ENCODE results near the gene CMTM2. TPM values are rescaled to one million over a fixed set of nuclear protein-coding genes. Genes with fewer than 3 reads are reported as not detected.

Gene CMTM2
- total and polyA plus RNA-seq, 2 donors (not counting 1 experiment from before 2014, with no cell fraction given) = not detected

GRCh38 chr16:66601471-66601870 lies 22.2 kb downstream of the CMTM2 start:
- Histone ChIP-seq H3K36me3 (replicated peaks in 1 of 2; ENCODE audit: control extremely low read depth in 1 of 2, control insufficient read depth in 1 of 2, extremely low read depth in 1 of 2, insufficient read depth in 2 of 2, low read length in 1 of 2) (no peaks in the 10 kb centered on the region), H3K9me3 (ENCODE audit: control extremely low read depth in 1 of 3, control insufficient read depth in 2 of 3, insufficient read depth in 1 of 3, low read length in 2 of 3) (peaks cover 2 to 20% (median 15%) of the 10 kb centered on the region in 3 donors), H3K9ac (ENCODE audit: low read length) (no peak overlapping the region), H3K27ac (ENCODE audit: low read length in 2 of 2) (no peak overlapping the region), H3K4me2 (replicated peaks; ENCODE audit: low read depth, low read length, poor library complexity, severe bottlenecking) (no peak overlapping the region), H3K79me2 (ENCODE audit: control insufficient read depth, insufficient read depth, low read length) (no peaks in the 10 kb centered on the region), H2AFZ (ENCODE audit: insufficient read depth, low read depth, low read length, poor library complexity, severe bottlenecking) (no peak overlapping the region), H4K20me1 (ENCODE audit: control insufficient read depth, insufficient read depth, low read length, poor library complexity, severe bottlenecking) (peaks cover 7% of the 10 kb centered on the region), H3K4me3 (ENCODE audit: control extremely low read depth in 1 of 5, extremely low read depth in 1 of 5, insufficient read depth in 1 of 5, low read depth in 2 of 5, low read length in 4 of 5) (no peak overlapping the region), H3K27me3 (replicated peaks in 1 of 4; ENCODE audit: control extremely low read depth in 1 of 4, control insufficient read depth in 3 of 4, insufficient read depth in 4 of 4, low read length in 3 of 4) (peaks cover 0 to 34% (median 16%) of the 10 kb centered on the region in 4 experiments), H3K4me1 (ENCODE audit: control insufficient read depth in 2 of 2, insufficient read depth in 2 of 2, low read length in 2 of 2) (peaks cover 17 to 24% of the 10 kb centered on the region in 2 donors)
- peaks cover 6% of the 10 kb centered on the region for H3K9me3 Mint-ChIP-seq (ENCODE audit: insufficient read depth)
- ChIA-PET CTCF (interaction anchor here (1.0 kb wide), 1 partner anchor 11 kb away, joined by 3 read pairs; no protein-coding TSS in a partner anchor), POLR2A (interaction anchor here (0.7 kb wide), 1 partner anchor 41 kb away, joined by 3 read pairs; no protein-coding TSS in a partner anchor)
- H3K4me1 Mint-ChIP-seq = peaks cover 26% of the 10 kb centered on the region
- H3K4me3 Mint-ChIP-seq = no peak overlapping the region
- ATAC-seq (ENCODE audit: low read depth) (no peak), DNase-seq (no peak)
- WGBS (ENCODE audit: insufficient coverage) = 69% methylated on average over 5 of the region's 5 CpGs
- no peak overlapping the region for H3K27ac Mint-ChIP-seq
- TF ChIP-seq EZH2 (IDR thresholded peaks at IDR 0.05; ENCODE audit: borderline replicate concordance, insufficient read depth, low read depth, low read length, poor library complexity, severe bottlenecking) (no peak), CTCF (IDR thresholded peaks at IDR 0.05) (no peak)
- intact Hi-C loops (cut with micrococcal nuclease) = no loop called here
- peaks cover 40% of the 10 kb centered on the region for H3K27me3 Mint-ChIP-seq

Measured in B cell (primary cell).